ENCODE measurements around the gene STAB1. TPM values are rescaled to one million over a fixed set of nuclear protein-coding genes. Genes with fewer than 3 reads are reported as not detected.

STAB1 gene
- total RNA-seq, 4 donors from 2014 or later, result 10.3 to 27.2 (median 23.3) TPM

DNA sequence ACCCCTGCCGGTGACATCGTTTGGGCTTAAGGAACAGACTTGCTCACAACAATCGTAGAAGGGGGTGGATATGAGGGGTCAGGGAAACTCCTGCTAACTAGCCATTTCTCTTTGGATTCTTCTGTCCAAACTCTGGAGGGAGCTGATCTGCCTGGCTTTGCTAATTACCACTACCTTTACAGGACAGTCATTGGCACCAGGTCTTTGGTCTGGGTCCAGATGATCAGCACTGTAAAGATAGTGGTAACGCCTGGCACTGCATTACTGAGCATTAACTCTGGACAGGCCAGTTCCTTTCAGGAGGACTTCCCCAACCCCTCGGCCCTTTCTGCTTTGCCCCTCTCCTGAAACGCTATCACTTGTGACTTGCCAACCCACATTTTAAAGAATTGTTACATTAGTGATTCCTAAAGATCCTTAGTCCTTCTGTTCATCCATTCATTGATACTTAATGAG lies 42.1 kb downstream of the STAB1 start:
- ATAC-seq (peak; percentile 6 to 18), DNase-seq (no peak)
- TF ChIP-seq, protein P1, sequence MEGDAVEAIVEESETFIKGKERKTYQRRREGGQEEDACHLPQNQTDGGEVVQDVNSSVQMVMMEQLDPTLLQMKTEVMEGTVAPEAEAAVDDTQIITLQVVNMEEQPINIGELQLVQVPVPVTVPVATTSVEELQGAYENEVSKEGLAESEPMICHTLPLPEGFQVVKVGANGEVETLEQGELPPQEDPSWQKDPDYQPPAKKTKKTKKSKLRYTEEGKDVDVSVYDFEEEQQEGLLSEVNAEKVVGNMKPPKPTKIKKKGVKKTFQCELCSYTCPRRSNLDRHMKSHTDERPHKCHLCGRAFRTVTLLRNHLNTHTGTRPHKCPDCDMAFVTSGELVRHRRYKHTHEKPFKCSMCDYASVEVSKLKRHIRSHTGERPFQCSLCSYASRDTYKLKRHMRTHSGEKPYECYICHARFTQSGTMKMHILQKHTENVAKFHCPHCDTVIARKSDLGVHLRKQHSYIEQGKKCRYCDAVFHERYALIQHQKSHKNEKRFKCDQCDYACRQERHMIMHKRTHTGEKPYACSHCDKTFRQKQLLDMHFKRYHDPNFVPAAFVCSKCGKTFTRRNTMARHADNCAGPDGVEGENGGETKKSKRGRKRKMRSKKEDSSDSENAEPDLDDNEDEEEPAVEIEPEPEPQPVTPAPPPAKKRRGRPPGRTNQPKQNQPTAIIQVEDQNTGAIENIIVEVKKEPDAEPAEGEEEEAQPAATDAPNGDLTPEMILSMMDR (IDR thresholded peaks at IDR 0.05 in 4 of 5, conservative IDR thresholded peaks at IDR 0.05 in 1 of 5), result peak in 1 of 5 experiments; percentile 25
- no peak for TF ChIP-seq POLR2A (IDR thresholded peaks at IDR 0.05)
- Histone ChIP-seq H3K27ac (peak overlapping the region; percentile 88 to 99 (median 94)), H3K4me1 (peaks cover 51 to 52% of the 10 kb centered on the region in 2 donors), H3K27me3 (no peaks in the 10 kb centered on the region), H3K36me3 (peaks cover 0 to 18% of the 10 kb centered on the region in 2 donors), H3K9me3 (no peaks in the 10 kb centered on the region), H3K4me3 (peak overlapping the region; percentile 63 to 91 (median 77))
- intact Hi-C loops (cut with DNase I; ENCODE audit: low total_unique reads), result loop anchor here (2.0 to 5.0 kb wide), 5 partner anchors 44 to 295 kb away; partner anchors contain the start of genes ITIH4, PBRM1 and TNNC1
- in situ Hi-C loops (cut with MboI; ENCODE audit: low sequenced_read_pairs in 4 of 4), result no loop called here

DNA sequence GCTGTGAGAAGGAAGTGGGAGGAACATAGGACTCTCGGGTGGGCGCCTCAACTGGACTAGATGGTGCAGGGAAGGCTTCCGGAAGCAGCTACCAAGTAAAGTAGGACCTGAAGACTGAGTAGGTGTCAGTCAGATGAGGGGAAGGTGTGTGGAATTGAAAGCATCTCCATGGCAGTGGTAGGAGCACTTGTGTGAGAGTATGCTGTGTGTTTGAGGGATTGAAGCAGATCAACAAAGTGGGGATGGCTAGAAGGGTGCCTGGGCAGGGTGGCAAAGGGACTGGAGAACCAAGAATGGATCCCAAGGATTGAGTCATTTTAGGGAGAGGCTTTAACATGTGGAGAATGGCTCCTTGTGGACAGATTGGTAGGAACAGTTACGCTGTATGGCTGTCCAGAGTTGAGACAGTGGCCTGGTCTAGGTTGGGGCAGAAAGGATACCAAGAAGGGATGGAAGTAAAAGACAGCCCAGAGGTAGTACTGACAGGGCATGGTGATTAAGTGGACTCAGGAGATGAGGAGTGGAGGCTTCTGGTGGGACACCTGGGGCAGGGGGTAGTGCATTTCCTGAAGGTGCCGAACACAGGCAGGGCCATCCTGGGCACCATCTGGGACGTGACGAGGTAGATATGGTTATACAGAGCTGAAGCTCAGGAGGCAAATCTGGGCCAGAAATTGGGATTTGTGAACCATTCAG lies 42.7 kb downstream of the STAB1 start:
- Histone ChIP-seq H3K36me3 (peaks cover 0 to 18% of the 10 kb centered on the region in 2 donors), H3K4me3 (peak overlapping the region; percentile 63 to 91 (median 77)), H3K4me1 (peaks cover 46 to 48% of the 10 kb centered on the region in 2 donors), H3K27ac (peak overlapping the region; percentile 88 to 99 (median 94)), H3K27me3 (no peaks in the 10 kb centered on the region), H3K9me3 (no peaks in the 10 kb centered on the region)
- no peak for ATAC-seq
- in situ Hi-C loops (cut with MboI; ENCODE audit: low sequenced_read_pairs in 4 of 4) (no loop called here), intact Hi-C loops (cut with DNase I; ENCODE audit: low total_unique reads) (loop anchor here (2.0 to 5.0 kb wide), 5 partner anchors 45 to 294 kb away; partner anchors contain the start of genes ITIH4, PBRM1 and TNNC1)
- TF ChIP-seq, protein P1 (IDR thresholded peaks at IDR 0.05 in 4 of 5, conservative IDR thresholded peaks at IDR 0.05 in 1 of 5), result no peak
- no peak for TF ChIP-seq POLR2A (IDR thresholded peaks at IDR 0.05)
- DNase-seq, result no peak

DNA sequence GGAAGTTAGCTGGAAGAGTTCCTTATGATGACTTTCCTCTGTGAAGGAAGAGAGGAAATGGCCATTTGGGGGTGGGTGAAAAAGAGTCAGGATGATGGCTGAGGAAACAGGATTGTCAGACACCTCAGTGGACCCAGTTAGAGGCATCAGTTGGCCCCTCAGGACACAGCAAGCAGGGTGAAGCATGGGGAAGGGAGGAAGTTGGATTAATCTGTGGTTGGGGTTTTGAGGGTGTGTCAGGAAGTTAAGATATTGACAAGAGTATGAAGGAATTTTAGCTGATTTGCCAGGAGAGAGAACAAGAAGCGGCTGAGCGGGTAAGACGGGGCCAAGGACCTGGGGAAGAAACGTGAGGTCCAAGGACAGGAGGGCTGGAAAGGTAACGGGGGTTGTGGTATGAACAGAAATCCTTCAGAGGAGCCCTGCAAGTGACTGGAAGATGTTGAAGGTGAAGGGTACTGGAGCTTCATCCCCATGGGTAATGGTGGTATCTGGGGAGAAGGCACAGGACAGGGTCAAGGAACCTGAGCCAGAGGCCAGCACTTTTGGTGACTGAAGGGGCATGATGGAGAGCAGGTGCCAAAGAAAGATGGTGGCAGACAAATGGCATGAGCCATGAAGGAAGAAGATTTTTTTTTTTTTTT lies 44.0 kb downstream of the STAB1 start:
- no peaks in the 10 kb centered on the region for H3K27me3 ChIP-seq
- peak overlapping the region; percentile 88 to 99 (median 94) for H3K27ac ChIP-seq
- H3K4me1 ChIP-seq, result peaks cover 44 to 52% of the 10 kb centered on the region in 2 donors
- intact Hi-C loops (cut with DNase I; ENCODE audit: low total_unique reads), result loop anchor here (5.0 kb wide), 2 partner anchors 87 to 293 kb away; partner anchors contain the start of genes ITIH4 and TNNC1
- no peaks in the 10 kb centered on the region for H3K9me3 ChIP-seq
- DNase-seq (no peak), ATAC-seq (no peak)
- H3K36me3 ChIP-seq, result peaks cover 0 to 18% of the 10 kb centered on the region in 2 donors
- TF ChIP-seq POLR2A (IDR thresholded peaks at IDR 0.05), result no peak
- TF ChIP-seq, protein P1 (IDR thresholded peaks at IDR 0.05 in 4 of 5, conservative IDR thresholded peaks at IDR 0.05 in 1 of 5), result no peak
- in situ Hi-C loops (cut with MboI; ENCODE audit: low sequenced_read_pairs in 4 of 4), result no loop called here
- no peak overlapping the region for H3K4me3 ChIP-seq

DNA sequence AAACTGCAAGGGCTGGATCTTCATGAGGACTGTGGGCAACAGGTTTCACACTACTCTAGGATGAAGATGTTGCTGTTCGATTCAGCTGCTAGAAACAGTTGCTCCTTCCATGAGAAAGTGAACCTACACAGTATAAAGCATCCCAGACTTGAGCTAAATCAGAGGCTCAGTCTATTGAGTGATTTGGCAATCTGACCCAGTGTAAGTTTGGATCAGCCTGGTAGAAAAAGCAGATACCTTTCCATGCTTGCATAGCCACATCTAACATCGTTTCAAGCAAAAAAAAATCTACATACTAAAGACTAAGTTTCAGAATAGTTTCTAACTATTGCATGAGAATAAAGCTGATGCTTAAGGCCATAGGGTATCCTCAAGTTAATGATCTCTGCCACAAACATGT lies 45.9 kb downstream of the STAB1 start:
- H3K4me3 ChIP-seq, result no peak overlapping the region
- intact Hi-C loops (cut with DNase I; ENCODE audit: low total_unique reads), result no loop called here
- no peaks in the 10 kb centered on the region for H3K27me3 ChIP-seq
- in situ Hi-C loops (cut with MboI; ENCODE audit: low sequenced_read_pairs in 4 of 4), result loop anchor here in 1 of 4 donors (10.0 kb wide), 1 partner anchor 76 kb away; no protein-coding TSS in a partner anchor
- no peaks in the 10 kb centered on the region for H3K9me3 ChIP-seq
- TF ChIP-seq, protein P1 (IDR thresholded peaks at IDR 0.05 in 4 of 5, conservative IDR thresholded peaks at IDR 0.05 in 1 of 5), result no peak
- DNase-seq (no peak), ATAC-seq (no peak)
- peak overlapping the region in 1 of 4 donors; percentile 16 for H3K27ac ChIP-seq
- H3K36me3 ChIP-seq, result peaks cover 0 to 23% of the 10 kb centered on the region in 2 donors
- H3K4me1 ChIP-seq, result peaks cover 39 to 60% of the 10 kb centered on the region in 2 donors

Measured in gastrocnemius medialis (tissue), 4 donors.